KMS-11 (cell line): ENCODE data around the gene STK32C.

Source experiments
- H2AFZ ChIP-seq: fragments of 200-600 bp; sonication (generic); 2 replicates; pipeline ENCODE4 v1.6.1; 2016; ENCODE audit warnings: antibody characterized with exemption, mixed run types, low read depth
- H3K27ac ChIP-seq: fragments of 200-600 bp; sonication (generic); 2 replicates; pipeline ENCODE4 v1.6.1; 2016; ENCODE audit warnings: mild to moderate bottlenecking, mixed run types
- H3K27me3 ChIP-seq: fragments of 200-600 bp; sonication (generic); 2 replicates; pipeline ENCODE4 v1.6.1; 2017; ENCODE audit warnings: mild to moderate bottlenecking, low read depth, mixed run types, moderate library complexity; ENCODE audit not compliant: insufficient read depth
- H3K36me3 ChIP-seq: fragments of 200-600 bp; sonication (generic); 2 replicates; pipeline ENCODE4 v1.6.1; 2017; ENCODE audit warnings: mild to moderate bottlenecking, mixed run types; ENCODE audit not compliant: insufficient read depth
- H3K4me1 ChIP-seq: fragments of 200-600 bp; sonication (generic); 2 replicates; pipeline ENCODE4 v1.6.1; 2016; ENCODE audit warnings: mild to moderate bottlenecking, low read depth, mixed run types; ENCODE audit not compliant: poor library complexity, severe bottlenecking
- H3K4me2 ChIP-seq: fragments of 200-600 bp; sonication (generic); 2 replicates; pipeline ENCODE4 v1.7.0; 2016; ENCODE audit warnings: mild to moderate bottlenecking, mixed run types
- H3K4me3 ChIP-seq: fragments of 200-600 bp; sonication (generic); IDR thresholded peaks from 2 replicates; pipeline ENCODE4 v1.6.1; 2017; ENCODE audit warnings: low read depth, low read length, mixed read lengths; ENCODE audit not compliant: insufficient read depth
- H3K79me2 ChIP-seq: fragments of 200-600 bp; sonication (generic); 2 replicates; pipeline ENCODE4 v1.6.1; 2016; ENCODE audit warnings: low read depth, mixed run types; ENCODE audit not compliant: insufficient read depth
- H3K9ac ChIP-seq: fragments of 200-600 bp; sonication (generic); 2 replicates; pipeline ENCODE4 v1.6.1; 2016; ENCODE audit warnings: mild to moderate bottlenecking, mixed run types
- H4K20me1 ChIP-seq: fragments of 200-600 bp; sonication (generic); 2 replicates; pipeline ENCODE4 v1.6.1; 2016; ENCODE audit warnings: mild to moderate bottlenecking, mixed run types; ENCODE audit not compliant: insufficient read depth
- TF ChIP-seq, protein P1 (sequence below): fragments of 200-600 bp; sonication (generic); conservative IDR thresholded peaks from 2 replicates; pipeline ENCODE4 v1.6.1; 2017; ENCODE audit warnings: low read depth, mild to moderate bottlenecking, antibody characterized with exemption, low read length, moderate library complexity, mixed read lengths

STK32C gene

DNA sequence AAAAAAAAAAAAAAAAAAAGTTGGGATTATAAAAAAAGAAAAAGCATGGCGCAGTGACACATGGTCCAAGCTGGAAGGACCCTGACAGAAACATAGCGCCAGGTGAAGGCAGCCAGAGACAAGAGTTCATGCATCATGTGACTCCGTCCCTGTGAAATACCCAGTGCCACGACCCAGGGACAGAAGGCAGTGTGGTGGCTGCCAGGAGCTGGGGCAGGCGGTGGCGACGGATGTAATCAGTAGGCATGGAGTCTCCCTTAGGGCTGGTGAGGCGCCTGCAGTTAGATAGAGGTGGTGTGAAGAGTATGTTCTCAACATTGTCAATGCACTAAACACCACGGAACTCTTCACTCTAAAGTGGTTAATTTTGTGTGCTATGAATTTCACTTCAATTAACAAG lies 43.9 kb downstream of the STK32C start:
- peaks cover 16% of the 10 kb centered on the region for H3K27me3 ChIP-seq
- H3K36me3 ChIP-seq = no peaks in the 10 kb centered on the region
- TF ChIP-seq, protein P1, sequence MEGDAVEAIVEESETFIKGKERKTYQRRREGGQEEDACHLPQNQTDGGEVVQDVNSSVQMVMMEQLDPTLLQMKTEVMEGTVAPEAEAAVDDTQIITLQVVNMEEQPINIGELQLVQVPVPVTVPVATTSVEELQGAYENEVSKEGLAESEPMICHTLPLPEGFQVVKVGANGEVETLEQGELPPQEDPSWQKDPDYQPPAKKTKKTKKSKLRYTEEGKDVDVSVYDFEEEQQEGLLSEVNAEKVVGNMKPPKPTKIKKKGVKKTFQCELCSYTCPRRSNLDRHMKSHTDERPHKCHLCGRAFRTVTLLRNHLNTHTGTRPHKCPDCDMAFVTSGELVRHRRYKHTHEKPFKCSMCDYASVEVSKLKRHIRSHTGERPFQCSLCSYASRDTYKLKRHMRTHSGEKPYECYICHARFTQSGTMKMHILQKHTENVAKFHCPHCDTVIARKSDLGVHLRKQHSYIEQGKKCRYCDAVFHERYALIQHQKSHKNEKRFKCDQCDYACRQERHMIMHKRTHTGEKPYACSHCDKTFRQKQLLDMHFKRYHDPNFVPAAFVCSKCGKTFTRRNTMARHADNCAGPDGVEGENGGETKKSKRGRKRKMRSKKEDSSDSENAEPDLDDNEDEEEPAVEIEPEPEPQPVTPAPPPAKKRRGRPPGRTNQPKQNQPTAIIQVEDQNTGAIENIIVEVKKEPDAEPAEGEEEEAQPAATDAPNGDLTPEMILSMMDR = no peak
- no peaks in the 10 kb centered on the region for H3K79me2 ChIP-seq
- H3K27ac ChIP-seq = no peak overlapping the region
- H3K9ac ChIP-seq = no peak overlapping the region
- H3K4me1 ChIP-seq = no peaks in the 10 kb centered on the region
- no peak overlapping the region for H3K4me2 ChIP-seq
- H3K4me3 ChIP-seq = no peak overlapping the region
- no peak overlapping the region for H2AFZ ChIP-seq
- no peaks in the 10 kb centered on the region for H4K20me1 ChIP-seq

DNA sequence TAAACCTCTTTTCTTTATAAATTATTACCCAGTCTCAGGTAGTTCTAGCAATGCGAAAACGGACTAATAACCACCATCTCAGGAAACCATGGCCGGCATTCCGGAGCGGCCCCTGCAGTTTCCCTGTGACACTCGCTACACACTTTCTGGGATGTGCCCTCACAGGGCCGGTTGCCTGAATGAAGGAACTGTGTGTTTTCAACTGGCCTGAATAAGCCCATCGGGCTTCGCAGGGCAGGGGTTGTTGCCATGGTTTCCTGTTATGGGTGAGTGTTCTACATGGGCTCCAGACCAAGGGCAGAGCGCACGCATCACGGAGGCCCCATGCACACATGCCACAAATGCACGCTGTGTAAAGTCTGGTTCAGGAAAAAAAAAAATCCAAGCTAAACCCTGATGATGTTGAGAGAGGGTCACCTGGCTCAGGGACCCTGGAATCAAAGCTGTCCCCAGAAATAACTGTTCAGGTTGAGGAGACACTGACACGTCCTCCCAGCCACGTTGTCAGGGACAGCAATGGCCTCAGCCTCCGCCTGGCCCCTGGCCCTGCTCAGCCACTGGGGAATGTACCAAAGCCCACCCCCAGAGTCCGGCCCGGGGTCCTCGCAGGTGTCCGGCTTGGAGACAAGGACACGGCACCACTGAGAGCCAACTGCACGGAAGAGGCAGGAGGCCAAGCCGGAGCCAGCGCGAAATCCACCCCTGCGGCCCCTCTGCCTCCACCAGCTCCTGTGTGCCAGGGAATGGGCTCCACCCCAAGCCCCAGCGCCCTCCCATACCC lies 47.9 kb downstream of the STK32C start:
- TF ChIP-seq, protein P1 = no peak
- no peaks in the 10 kb centered on the region for H4K20me1 ChIP-seq

DNA sequence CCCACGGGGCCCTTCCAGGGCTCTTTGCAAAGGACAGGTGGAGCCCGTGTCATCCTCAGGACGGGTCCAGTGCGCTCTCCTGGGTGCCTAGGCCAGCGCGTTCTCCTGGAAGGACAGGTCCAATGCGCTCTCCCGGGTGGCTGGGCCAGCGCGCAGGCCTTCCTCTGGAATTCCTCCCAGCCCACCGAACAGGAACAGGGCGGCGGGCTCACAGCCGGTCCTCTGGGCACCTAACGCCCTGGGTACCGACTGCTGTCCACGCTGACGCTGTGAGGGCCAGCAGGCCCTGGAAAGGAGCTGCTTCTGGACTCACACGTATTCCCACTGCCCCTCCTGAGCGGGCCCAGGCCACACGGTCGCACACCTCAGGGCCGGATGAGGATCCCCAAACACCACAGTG lies 49.3 kb downstream of the STK32C start:
- no peak overlapping the region for H3K27ac ChIP-seq
- H3K27me3 ChIP-seq = peaks cover 14% of the 10 kb centered on the region; the same call in 1 of the 2 replicates
- no peaks in the 10 kb centered on the region for H3K36me3 ChIP-seq
- H3K9ac ChIP-seq = no peak overlapping the region
- no peak overlapping the region for H3K4me2 ChIP-seq
- H2AFZ ChIP-seq = no peak overlapping the region
- no peaks in the 10 kb centered on the region for H4K20me1 ChIP-seq
- no peaks in the 10 kb centered on the region for H3K79me2 ChIP-seq
- H3K4me3 ChIP-seq = no peak overlapping the region
- no peaks in the 10 kb centered on the region for H3K4me1 ChIP-seq
- TF ChIP-seq, protein P1 = no peak

More for the DNA sequence above, 47.9 kb downstream of the STK32C start:
- no peak overlapping the region for H3K27ac ChIP-seq
- H3K79me2 ChIP-seq = no peaks in the 10 kb centered on the region
- H3K27me3 ChIP-seq = peaks cover 9% of the 10 kb centered on the region; the same call in 1 of the 2 replicates
- no peak overlapping the region for H3K9ac ChIP-seq
- no peak overlapping the region for H2AFZ ChIP-seq
- H3K4me2 ChIP-seq = no peak overlapping the region
- no peaks in the 10 kb centered on the region for H3K4me1 ChIP-seq
- no peaks in the 10 kb centered on the region for H3K36me3 ChIP-seq
- no peak overlapping the region for H3K4me3 ChIP-seq

DNA sequence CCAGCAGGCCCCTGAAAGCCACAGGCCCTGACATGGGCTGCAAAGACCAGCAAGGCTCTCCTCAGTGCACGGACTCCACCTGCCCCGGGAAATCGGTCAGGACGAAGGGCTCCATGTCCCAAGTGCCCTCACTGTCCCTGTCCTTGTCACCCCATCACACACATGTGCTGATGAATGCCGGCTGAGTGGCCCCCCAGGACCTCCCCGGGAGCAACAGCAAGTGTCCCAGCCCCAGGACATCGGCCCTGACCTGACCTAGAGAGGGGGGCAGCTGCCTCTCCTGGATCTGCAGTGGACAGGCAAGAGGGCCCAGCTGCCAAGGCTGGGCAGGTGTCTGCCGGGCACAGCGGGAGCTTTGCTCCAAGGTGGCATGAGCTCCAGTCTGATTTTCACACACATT lies 49.8 kb downstream of the STK32C start:
- H2AFZ ChIP-seq = no peak overlapping the region
- H3K9ac ChIP-seq = no peak overlapping the region
- no peak overlapping the region for H3K27ac ChIP-seq
- no peak overlapping the region for H3K4me2 ChIP-seq
- peaks cover 14% of the 10 kb centered on the region; the same call in 1 of the 2 replicates for H3K27me3 ChIP-seq
- H3K4me1 ChIP-seq = no peaks in the 10 kb centered on the region
- TF ChIP-seq, protein P1 = no peak
- no peaks in the 10 kb centered on the region for H3K79me2 ChIP-seq
- H3K36me3 ChIP-seq = no peaks in the 10 kb centered on the region
- no peaks in the 10 kb centered on the region for H4K20me1 ChIP-seq
- no peak overlapping the region for H3K4me3 ChIP-seq
